Measurements from ENCODE around the gene DNMT3L. TPM values are rescaled to one million over a fixed set of nuclear protein-coding genes. Genes with fewer than 3 reads are reported as not detected.
"Not testable (repeated sequence)": the region's sequence is repeated elsewhere in the genome, so short reads cannot be mapped to it uniquely, and the experiment has no call there.

DNMT3L gene
- total RNA-seq, 1 donor from 2014 or later, result not detected

- no peaks in the 10 kb centered on the region for H3K9me3 Mint-ChIP-seq (ENCODE audit: unreplicated experiment)
- TF ChIP-seq, protein P1, sequence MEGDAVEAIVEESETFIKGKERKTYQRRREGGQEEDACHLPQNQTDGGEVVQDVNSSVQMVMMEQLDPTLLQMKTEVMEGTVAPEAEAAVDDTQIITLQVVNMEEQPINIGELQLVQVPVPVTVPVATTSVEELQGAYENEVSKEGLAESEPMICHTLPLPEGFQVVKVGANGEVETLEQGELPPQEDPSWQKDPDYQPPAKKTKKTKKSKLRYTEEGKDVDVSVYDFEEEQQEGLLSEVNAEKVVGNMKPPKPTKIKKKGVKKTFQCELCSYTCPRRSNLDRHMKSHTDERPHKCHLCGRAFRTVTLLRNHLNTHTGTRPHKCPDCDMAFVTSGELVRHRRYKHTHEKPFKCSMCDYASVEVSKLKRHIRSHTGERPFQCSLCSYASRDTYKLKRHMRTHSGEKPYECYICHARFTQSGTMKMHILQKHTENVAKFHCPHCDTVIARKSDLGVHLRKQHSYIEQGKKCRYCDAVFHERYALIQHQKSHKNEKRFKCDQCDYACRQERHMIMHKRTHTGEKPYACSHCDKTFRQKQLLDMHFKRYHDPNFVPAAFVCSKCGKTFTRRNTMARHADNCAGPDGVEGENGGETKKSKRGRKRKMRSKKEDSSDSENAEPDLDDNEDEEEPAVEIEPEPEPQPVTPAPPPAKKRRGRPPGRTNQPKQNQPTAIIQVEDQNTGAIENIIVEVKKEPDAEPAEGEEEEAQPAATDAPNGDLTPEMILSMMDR (IDR thresholded peaks at IDR 0.05), result no peak
- no peak overlapping the region for H3K27ac Mint-ChIP-seq (ENCODE audit: unreplicated experiment)
- no peak for DNase-seq (ENCODE audit: extremely low spot score, unreplicated experiment)
- H3K27me3 Mint-ChIP-seq (ENCODE audit: unreplicated experiment), result peaks cover 12% of the 10 kb centered on the region
- peaks cover 2% of the 10 kb centered on the region for H3K4me1 Mint-ChIP-seq (ENCODE audit: unreplicated experiment)
- no peak overlapping the region for H3K4me3 Mint-ChIP-seq (ENCODE audit: unreplicated experiment)
- no peaks in the 10 kb centered on the region for H3K36me3 Mint-ChIP-seq (ENCODE audit: unreplicated experiment)
Observed at GRCh38 chr21:44286716-44287632, 25.3 kb upstream of the DNMT3L start.

- H3K4me3 Mint-ChIP-seq (ENCODE audit: unreplicated experiment), result no peak overlapping the region
Observed at GRCh38 chr21:44286086-44286715, 24.5 kb upstream of the DNMT3L start.

DNA sequence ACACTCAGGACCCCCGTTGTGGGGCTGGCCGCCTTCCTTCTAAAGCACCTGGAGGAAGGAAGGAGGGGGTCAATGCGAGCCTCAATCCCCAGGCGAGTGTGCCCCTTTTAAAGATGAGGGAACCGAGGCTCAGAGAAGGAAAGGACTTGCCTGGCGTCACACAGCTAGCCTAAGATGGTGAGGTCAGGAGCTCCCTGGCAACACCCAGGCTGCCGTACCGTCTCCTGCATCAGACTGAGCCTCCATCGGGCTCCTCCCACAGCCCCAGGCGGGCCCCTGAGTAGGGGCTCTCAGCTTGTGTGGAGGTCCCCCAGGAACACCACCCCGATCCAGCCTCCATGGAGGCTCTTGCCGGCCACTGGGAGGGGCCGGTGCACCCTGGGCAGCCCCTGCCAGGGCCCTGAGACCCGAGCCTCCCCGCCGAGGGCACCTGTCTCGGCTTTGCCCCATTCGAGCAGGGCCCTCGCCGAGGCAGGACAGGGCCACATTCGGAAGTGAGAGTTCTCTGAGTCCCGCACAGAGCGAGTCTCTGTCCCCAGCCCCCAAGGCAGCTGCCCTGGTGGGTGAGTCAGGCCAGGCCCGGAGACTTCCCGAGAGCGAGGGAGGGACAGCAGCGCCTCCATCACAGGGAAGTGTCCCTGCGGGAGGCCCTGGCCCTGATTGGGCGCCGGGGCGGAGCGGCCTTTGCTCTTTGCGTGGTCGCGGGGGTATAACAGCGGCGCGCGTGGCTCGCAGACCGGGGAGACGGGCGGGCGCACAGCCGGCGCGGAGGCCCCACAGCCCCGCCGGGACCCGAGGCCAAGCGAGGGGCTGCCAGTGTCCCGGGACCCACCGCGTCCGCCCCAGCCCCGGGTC lies 23.7 kb upstream of the DNMT3L start, which contains the start of gene AIRE:
Gene AIRE, plus strand, starts transcription at position 739 of the 855 bp plus-strand sequence. CDS start 131 bp downstream, outside the sequence.
- H3K27ac Mint-ChIP-seq (ENCODE audit: unreplicated experiment), result no peak within 1 kb of the TSS
- no peak for DNase-seq (ENCODE audit: extremely low spot score, unreplicated experiment)
- TF ChIP-seq, protein P1 (IDR thresholded peaks at IDR 0.05), result no peak
- H3K9me3 Mint-ChIP-seq (ENCODE audit: unreplicated experiment), result no peaks in the 10 kb centered on the region
- H3K36me3 Mint-ChIP-seq (ENCODE audit: unreplicated experiment), result no peaks in the 10 kb centered on the region
- H3K4me1 Mint-ChIP-seq (ENCODE audit: unreplicated experiment), result peaks cover 2% of the 10 kb centered on the region
- H3K27me3 Mint-ChIP-seq (ENCODE audit: unreplicated experiment), result peaks cover 12% of the 10 kb centered on the region
- no peak within 1 kb of the TSS for H3K4me3 Mint-ChIP-seq (ENCODE audit: unreplicated experiment)

More at GRCh38 chr21:44286086-44286715, 24.5 kb upstream of the DNMT3L start:
- Mint-ChIP-seq H3K9me3 (ENCODE audit: unreplicated experiment) (no peaks in the 10 kb centered on the region), H3K4me1 (ENCODE audit: unreplicated experiment) (peaks cover 2% of the 10 kb centered on the region), H3K27me3 (ENCODE audit: unreplicated experiment) (peaks cover 12% of the 10 kb centered on the region), H3K27ac (ENCODE audit: unreplicated experiment) (no peak overlapping the region), H3K36me3 (ENCODE audit: unreplicated experiment) (no peaks in the 10 kb centered on the region)
- DNase-seq (ENCODE audit: extremely low spot score, unreplicated experiment), result no peak
- TF ChIP-seq, protein P1 (IDR thresholded peaks at IDR 0.05), result no peak

DNA sequence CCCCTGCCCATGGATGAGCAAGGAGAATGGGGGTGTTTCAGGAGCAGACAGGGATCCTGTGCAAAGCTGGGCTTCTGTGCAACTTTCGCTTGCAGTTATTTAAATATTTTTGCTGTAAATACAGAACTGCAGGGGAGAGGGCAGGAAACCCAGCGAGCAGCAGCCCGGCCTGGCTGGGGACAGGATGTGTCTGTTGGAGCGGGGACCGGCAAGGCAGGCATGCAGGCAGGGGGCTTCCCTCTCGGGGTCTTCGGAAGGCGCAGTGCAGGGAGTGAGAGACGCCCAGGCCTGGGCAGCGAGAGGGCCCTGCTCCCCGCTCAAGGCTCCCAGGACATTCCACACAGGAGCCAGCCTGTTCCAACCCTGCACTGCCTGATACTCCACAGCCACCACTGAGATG lies 22.3 kb upstream of the DNMT3L start:
- no peaks in the 10 kb centered on the region for H3K9me3 Mint-ChIP-seq (ENCODE audit: unreplicated experiment)
- peaks cover 12% of the 10 kb centered on the region for H3K27me3 Mint-ChIP-seq (ENCODE audit: unreplicated experiment)
- H3K27ac Mint-ChIP-seq (ENCODE audit: unreplicated experiment), result no peak overlapping the region
- no peak overlapping the region for H3K4me3 Mint-ChIP-seq (ENCODE audit: unreplicated experiment)
- H3K4me1 Mint-ChIP-seq (ENCODE audit: unreplicated experiment), result peaks cover 5% of the 10 kb centered on the region
- DNase-seq (ENCODE audit: extremely low spot score, unreplicated experiment), result no peak
- no peaks in the 10 kb centered on the region for H3K36me3 Mint-ChIP-seq (ENCODE audit: unreplicated experiment)
- TF ChIP-seq, protein P1 (IDR thresholded peaks at IDR 0.05), result no peak

DNA sequence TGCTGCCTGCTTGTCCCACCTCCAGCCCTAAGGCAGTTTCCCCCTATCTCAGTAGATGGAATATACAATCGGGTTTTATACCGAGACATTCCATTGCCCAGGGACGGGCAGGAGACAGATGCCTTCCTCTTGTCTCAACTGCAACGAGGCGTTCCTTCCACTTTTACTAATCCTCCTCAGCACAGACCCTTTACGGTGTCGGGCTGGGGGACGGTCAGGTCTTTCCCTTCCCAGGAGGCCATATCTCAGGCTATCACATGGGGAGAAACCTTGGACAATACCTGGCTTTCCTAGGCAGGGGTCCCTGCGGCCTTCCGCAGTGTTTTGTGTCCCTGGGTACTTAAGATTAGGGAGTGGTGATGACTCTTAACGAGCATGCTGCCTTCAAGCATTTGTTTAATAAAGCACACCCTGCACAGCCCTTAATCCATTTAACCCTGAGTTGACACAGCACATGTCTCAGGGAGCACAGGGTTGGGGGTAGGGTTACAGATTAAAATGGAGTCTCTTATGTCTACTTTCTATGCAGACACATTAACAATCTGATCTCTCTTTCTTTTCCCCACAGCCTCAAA lies 21.6 kb upstream of the DNMT3L start:
- H3K27ac Mint-ChIP-seq (ENCODE audit: unreplicated experiment); H3K4me1 Mint-ChIP-seq (ENCODE audit: unreplicated experiment); H3K4me3 Mint-ChIP-seq (ENCODE audit: unreplicated experiment); H3K9me3 Mint-ChIP-seq (ENCODE audit: unreplicated experiment); H3K36me3 Mint-ChIP-seq (ENCODE audit: unreplicated experiment); DNase-seq (ENCODE audit: extremely low spot score, unreplicated experiment): not testable (repeated sequence)
- H3K27me3 Mint-ChIP-seq (ENCODE audit: unreplicated experiment), result peaks cover 14% of the 10 kb centered on the region

Measured in osteocyte (in vitro differentiated cells).